BLaER1 treated with 17β-estradiol and CSF1 and Interleukin-3, amounts not matched to agents 10 nM and 100 nM (cell line): ENCODE measurements around the gene PLA2G15.

Source experiments
- H3K27ac ChIP-seq, 11 experiments: shearing (Covaris generic); formaldehyde crosslinking; 2 replicates each; pipeline ENCODE4 v1.8.1; 2022
- H3K27me3 ChIP-seq, 11 experiments: shearing (Covaris generic); formaldehyde crosslinking; 2 replicates each; pipeline ENCODE4 v1.8.1; 2022
- H3K36me3 ChIP-seq, 11 experiments: shearing (Covaris generic); formaldehyde crosslinking; 2 replicates each; pipeline ENCODE4 v1.8.1; 2022
- H3K4me1 ChIP-seq, 10 experiments: shearing (Covaris generic); formaldehyde crosslinking; 2 replicates each; pipeline ENCODE4 v1.8.1; 2022
- H3K4me2 ChIP-seq, 11 experiments: shearing (Covaris generic); formaldehyde crosslinking; 2 replicates each; pipeline ENCODE4 v1.8.1; 2022
- H3K4me3 ChIP-seq, 10 experiments: shearing (Covaris generic); formaldehyde crosslinking; 2 replicates each; pipeline ENCODE4 v1.8.1; 2022
- H3K9ac ChIP-seq, 11 experiments: shearing (Covaris generic); formaldehyde crosslinking; 2 replicates each; pipeline ENCODE4 v1.8.1; 2022
- H3K9me3 ChIP-seq, 11 experiments: shearing (Covaris generic); formaldehyde crosslinking; replicated peaks in 1 of 11; 2 replicates each; pipeline ENCODE4 v1.8.1; 2022
- H4K20me1 ChIP-seq, 11 experiments: shearing (Covaris generic); formaldehyde crosslinking; 2 replicates each; pipeline ENCODE4 v1.8.1; 2022
- Cebpa-rat ChIP-seq, 11 experiments: shearing (Covaris generic); IDR thresholded peaks; 2 replicates each; pipeline ENCODE4 v1.8.1; 2022

The PLA2G15 gene

GRCh38 chr16:68250951-68251350 lies 5.8 kb downstream of the PLA2G15 start:
- no peak for TF ChIP-seq Cebpa-rat (IDR thresholded peaks at IDR 0.05)
- no peaks in the 10 kb centered on the region for H3K9me3 ChIP-seq

GRCh38 chr16:68251832-68252231 lies 6.7 kb downstream of the PLA2G15 start:
- peak overlapping the region; percentile 58 to 91 (median 71) for H3K4me2 ChIP-seq
- H3K9me3 ChIP-seq = no peaks in the 10 kb centered on the region
- H3K36me3 ChIP-seq = peaks cover 60 to 86% (median 69%) of the 10 kb centered on the region in 11 experiments
- H3K9ac ChIP-seq = peak overlapping the region; percentile 28 to 77 (median 42); a peak in 19 of 22 replicates
- H3K27me3 ChIP-seq = no peaks in the 10 kb centered on the region
- no peak for TF ChIP-seq Cebpa-rat (IDR thresholded peaks at IDR 0.05)
- no peak overlapping the region for H3K4me3 ChIP-seq
- H3K4me1 ChIP-seq = peaks cover 77 to 99% (median 94%) of the 10 kb centered on the region in 10 experiments
- peak overlapping the region in 9 of 11 experiments; percentile 38 to 100 (median 63); a peak in 19 of 22 replicates for H3K27ac ChIP-seq
- peaks cover 0 to 42% (median 0%) of the 10 kb centered on the region in 11 experiments; a peak in 8 of 22 replicates for H4K20me1 ChIP-seq

More at GRCh38 chr16:68250951-68251350, 5.8 kb downstream of the PLA2G15 start:
- H3K4me3 ChIP-seq = no peak overlapping the region
- H3K27ac ChIP-seq = peak overlapping the region in 9 of 11 experiments; percentile 18 to 100 (median 63); a peak in 16 of 22 replicates
- H3K9ac ChIP-seq = peak overlapping the region in 9 of 11 experiments; percentile 28 to 77 (median 61); a peak in 12 of 22 replicates
- peaks cover 55 to 77% (median 64%) of the 10 kb centered on the region in 11 experiments for H3K36me3 ChIP-seq
- peaks cover 77 to 99% (median 94%) of the 10 kb centered on the region in 10 experiments for H3K4me1 ChIP-seq
- H3K4me2 ChIP-seq = peak overlapping the region; percentile 58 to 91 (median 71)
- H4K20me1 ChIP-seq = peaks cover 0 to 42% (median under 1%) of the 10 kb centered on the region in 11 experiments; a peak in 8 of 22 replicates
- no peaks in the 10 kb centered on the region for H3K27me3 ChIP-seq

- H3K36me3 ChIP-seq = peaks cover 60 to 88% (median 69%) of the 10 kb centered on the region in 11 experiments
- H3K9me3 ChIP-seq = no peaks in the 10 kb centered on the region
- peaks cover 0 to 42% (median 0%) of the 10 kb centered on the region in 11 experiments; a peak in 8 of 22 replicates for H4K20me1 ChIP-seq
- H3K4me2 ChIP-seq = peak overlapping the region; percentile 58 to 91 (median 71)
- peak overlapping the region in 9 of 11 experiments; percentile 38 to 100 (median 63); a peak in 19 of 22 replicates for H3K27ac ChIP-seq
- TF ChIP-seq Cebpa-rat (IDR thresholded peaks at IDR 0.05) = no peak
- H3K4me3 ChIP-seq = no peak overlapping the region
- H3K4me1 ChIP-seq = peaks cover 77 to 99% (median 94%) of the 10 kb centered on the region in 10 experiments
- no peaks in the 10 kb centered on the region for H3K27me3 ChIP-seq
- peak overlapping the region; percentile 28 to 77 (median 42); a peak in 19 of 22 replicates for H3K9ac ChIP-seq
Measured at GRCh38 chr16:68252383-68252782, 7.2 kb downstream of the PLA2G15 start.

GRCh38 chr16:68253721-68254120 lies 8.5 kb downstream of the PLA2G15 start:
- no peak overlapping the region for H3K4me3 ChIP-seq
- H3K9ac ChIP-seq = peak overlapping the region in 2 of 11 experiments; percentile 66 to 77; a peak in 1 of 22 replicates

GRCh38 chr16:68255712-68256111 lies 10.5 kb downstream of the PLA2G15 start:
- Histone ChIP-seq H3K9ac (peak overlapping the region in 7 of 11 experiments; percentile 26 to 96 (median 86); a peak in 12 of 22 replicates), H3K4me3 (no peak overlapping the region), H3K27me3 (no peaks in the 10 kb centered on the region), H3K36me3 (peaks cover 51 to 86% (median 64%) of the 10 kb centered on the region in 11 experiments), H3K9me3 (no peaks in the 10 kb centered on the region), H4K20me1 (peaks cover 0 to 58% (median 0%) of the 10 kb centered on the region in 11 experiments; a peak in 6 of 22 replicates), H3K27ac (peak overlapping the region in 9 of 11 experiments; percentile 85 to 100 (median 97); a peak in 18 of 22 replicates), H3K4me2 (peak overlapping the region in 9 of 11 experiments; percentile 7 to 97 (median 92); a peak in 17 of 22 replicates), H3K4me1 (peaks cover 77 to 100% (median 97%) of the 10 kb centered on the region in 10 experiments)
- no peak for TF ChIP-seq Cebpa-rat (IDR thresholded peaks at IDR 0.05)

More at GRCh38 chr16:68253721-68254120, 8.5 kb downstream of the PLA2G15 start:
- peak overlapping the region in 7 of 11 experiments; percentile 58 to 91 (median 76); a peak in 9 of 22 replicates for H3K4me2 ChIP-seq
- H3K4me1 ChIP-seq = peaks cover 77 to 99% (median 94%) of the 10 kb centered on the region in 10 experiments
- H3K9me3 ChIP-seq = no peaks in the 10 kb centered on the region
- peaks cover 0 to 48% (median 0%) of the 10 kb centered on the region in 11 experiments; a peak in 5 of 22 replicates for H4K20me1 ChIP-seq
- TF ChIP-seq Cebpa-rat (IDR thresholded peaks at IDR 0.05) = no peak
- H3K27ac ChIP-seq = peak overlapping the region in 6 of 11 experiments; percentile 58 to 100 (median 74); a peak in 10 of 22 replicates
- H3K27me3 ChIP-seq = no peaks in the 10 kb centered on the region
- H3K36me3 ChIP-seq = peaks cover 53 to 86% (median 67%) of the 10 kb centered on the region in 11 experiments

- no peaks in the 10 kb centered on the region for H3K27me3 ChIP-seq
- H3K4me1 ChIP-seq = peaks cover 62 to 99% (median 92%) of the 10 kb centered on the region in 10 experiments
- H3K27ac ChIP-seq = peak overlapping the region; percentile 71 to 100 (median 96)
- peaks cover 0 to 58% (median 0%) of the 10 kb centered on the region in 11 experiments; a peak in 6 of 22 replicates for H4K20me1 ChIP-seq
- TF ChIP-seq Cebpa-rat (IDR thresholded peaks at IDR 0.05) = peak in 7 of 11 experiments; percentile 25 to 93 (median 78); a peak in 11 of 22 replicates
- H3K36me3 ChIP-seq = peaks cover 54 to 76% (median 64%) of the 10 kb centered on the region in 11 experiments
- H3K4me3 ChIP-seq = peak overlapping the region in 9 of 10 experiments; percentile 5 to 47 (median 31); a peak in 12 of 20 replicates
- peak overlapping the region; percentile 70 to 96 (median 84) for H3K9ac ChIP-seq
- peak overlapping the region; percentile 79 to 97 (median 89) for H3K4me2 ChIP-seq
- no peaks in the 10 kb centered on the region for H3K9me3 ChIP-seq
Measured at GRCh38 chr16:68257251-68257905, 12.2 kb downstream of the PLA2G15 start.

- Histone ChIP-seq H3K9me3 (no peaks in the 10 kb centered on the region), H3K4me1 (peaks cover 59 to 99% (median 88%) of the 10 kb centered on the region in 10 experiments), H3K27me3 (no peaks in the 10 kb centered on the region), H3K36me3 (peaks cover 51 to 68% (median 58%) of the 10 kb centered on the region in 11 experiments), H3K4me3 (peak overlapping the region in 9 of 10 experiments; percentile 5 to 47 (median 31); a peak in 12 of 20 replicates), H3K4me2 (peak overlapping the region; percentile 79 to 97 (median 89)), H4K20me1 (peaks cover 0 to 51% (median 0%) of the 10 kb centered on the region in 11 experiments; a peak in 6 of 22 replicates), H3K27ac (peak overlapping the region; percentile 71 to 100 (median 96)), H3K9ac (peak overlapping the region; percentile 70 to 96 (median 84))
- TF ChIP-seq Cebpa-rat (IDR thresholded peaks at IDR 0.05) = no peak
Measured at GRCh38 chr16:68257906-68258800, 13.0 kb downstream of the PLA2G15 start.
